CD4-positive, alpha-beta T cell treated with Interleukin-15 for 1 hour (primary cell): Measurements from ENCODE around the gene NOP56.

Experiments used
- DNase-seq: peaks from one replicate; pipeline ENCODE4 v3.0.0-alpha.2; 2020

NOP56 gene

DNA sequence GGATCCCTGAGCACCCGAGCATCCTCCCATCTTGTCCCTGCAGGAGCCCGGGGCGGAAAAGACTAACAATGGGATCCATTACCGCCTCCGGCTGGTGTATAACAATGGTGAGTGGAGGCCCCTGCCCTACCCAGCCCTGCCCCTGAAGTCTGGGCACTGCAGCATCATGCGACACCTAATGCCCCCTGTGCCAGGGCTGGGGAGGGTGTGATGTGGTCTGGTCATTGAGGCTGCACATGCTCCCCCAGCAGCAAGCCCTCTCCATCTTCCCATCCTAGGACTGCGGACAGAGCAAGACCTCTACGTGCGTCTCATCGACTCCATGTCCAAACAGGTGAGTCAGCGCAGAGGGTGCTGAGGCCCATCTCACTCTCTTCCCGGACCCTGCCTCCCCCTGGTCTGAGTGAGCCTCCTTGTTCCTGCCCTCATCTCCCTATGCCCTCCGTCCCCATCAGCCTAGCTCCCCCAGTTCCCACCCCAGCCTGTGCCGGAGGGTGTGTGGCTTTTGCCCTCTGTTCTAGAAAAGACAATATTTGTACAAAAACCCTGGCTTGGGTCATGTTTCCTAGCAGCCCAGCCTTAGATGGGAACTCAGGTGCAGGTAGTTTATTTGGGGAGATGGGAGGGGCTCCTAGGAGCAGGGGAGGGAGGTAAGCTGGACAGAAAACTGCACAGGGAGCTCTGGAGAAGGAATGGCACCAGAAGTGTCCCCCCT lies 53.7 kb downstream of the NOP56 start:
- no peak for DNase-seq

DNA sequence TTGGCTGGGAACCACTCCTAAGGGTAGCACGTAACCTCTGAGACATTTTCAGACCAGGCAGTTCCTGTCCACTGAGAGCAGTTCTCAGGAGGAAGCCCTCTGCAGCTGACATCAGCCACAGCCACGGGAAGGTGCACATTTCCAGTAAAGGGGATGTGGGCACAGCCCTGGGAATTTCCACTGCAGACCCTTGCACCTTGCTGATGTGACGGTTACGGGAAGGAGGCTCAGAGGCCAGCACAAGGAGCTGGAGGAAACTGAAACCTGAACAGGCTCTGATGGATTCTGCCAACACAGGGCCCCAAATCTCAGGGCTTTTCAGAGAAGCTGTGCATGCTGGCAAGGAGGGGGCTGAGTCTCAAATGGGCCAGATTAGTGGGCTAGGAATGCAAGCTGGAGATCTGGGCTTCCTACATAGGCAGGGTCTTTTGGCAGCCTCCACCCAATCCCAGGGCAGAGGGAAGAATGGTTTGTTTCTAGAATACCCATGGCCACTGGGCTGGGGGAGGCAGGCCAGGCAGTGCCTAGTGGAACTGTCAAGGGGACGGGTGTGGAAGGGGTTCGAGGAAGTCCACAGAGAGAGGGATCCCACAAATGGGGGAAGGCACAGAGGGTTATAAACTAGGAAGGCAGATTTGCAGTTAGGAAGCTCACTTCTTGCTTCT lies 54.4 kb downstream of the NOP56 start:
- no peak for DNase-seq

DNA sequence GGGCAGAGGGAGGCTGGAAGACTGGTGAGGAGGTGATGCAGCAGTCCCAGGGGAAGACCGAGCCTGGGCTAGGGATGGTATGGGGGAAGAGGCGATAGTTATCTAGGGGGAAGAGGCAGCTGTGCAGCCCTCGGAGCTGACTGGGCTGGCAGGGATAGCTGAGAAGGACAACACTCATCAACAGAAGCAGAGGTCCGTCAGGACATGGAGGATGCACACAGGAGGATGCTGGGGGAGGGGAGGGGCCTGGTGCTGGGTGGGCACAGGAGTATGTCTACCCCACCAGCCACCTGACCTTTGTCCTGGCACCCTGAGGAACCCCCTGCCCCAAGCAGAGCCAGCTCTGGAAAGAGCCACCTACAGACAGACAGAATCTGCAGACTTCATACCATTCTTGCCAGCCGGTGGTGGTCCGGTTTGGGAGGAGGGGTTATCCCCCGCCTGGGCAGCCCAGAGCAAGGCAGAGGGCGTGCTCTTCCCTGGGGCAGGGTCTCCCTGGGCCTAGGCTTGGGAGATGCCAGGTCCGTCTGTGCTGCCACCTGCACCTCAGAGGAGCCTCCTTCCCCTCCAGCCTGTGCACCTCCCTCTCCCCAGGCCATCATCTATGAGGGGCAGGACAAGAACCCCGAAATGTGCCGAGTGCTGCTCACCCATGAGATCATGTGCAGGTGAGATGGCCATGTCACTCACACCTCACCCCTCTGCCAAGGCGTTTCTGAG lies 55.1 kb downstream of the NOP56 start:
- DNase-seq = no peak
